Nephron (organoid): Measurements from ENCODE around the gene DCAF8.

ENCODE experiments used
- H3K27ac Mint-ChIP-seq, 3 experiments: 2 replicates each; pipeline ENCODE4 v1.8.0; 2020; ENCODE audit warnings: mixed read lengths in 3 of 3, mild to moderate bottlenecking in 2 of 3, moderate library complexity in 1 of 3
- H3K27me3 Mint-ChIP-seq: 2 replicates; pipeline ENCODE4 v1.8.0; 2021; ENCODE audit warnings: low read depth, mild to moderate bottlenecking, moderate library complexity, mixed read lengths
- H3K36me3 Mint-ChIP-seq: 2 replicates; pipeline ENCODE4 v1.8.0; 2020; ENCODE audit warnings: low read depth, mixed read lengths
- H3K4me1 Mint-ChIP-seq: 2 replicates; pipeline ENCODE4 v1.8.0; 2020; ENCODE audit warnings: mixed read lengths
- H3K4me3 Mint-ChIP-seq, 3 experiments: 2 replicates each; pipeline ENCODE4 v1.8.0; 2020; ENCODE audit warnings: mild to moderate bottlenecking in 3 of 3, mixed read lengths in 3 of 3, moderate library complexity in 2 of 3
- H3K9me3 Mint-ChIP-seq: 2 replicates; pipeline ENCODE4 v1.8.0; 2020; ENCODE audit warnings: mixed read lengths
- CTCF ChIP-seq, 3 experiments: fragments of 200-600 bp; sonication (generic); IDR thresholded peaks; one replicate each; pipeline ENCODE4 v1.5.0; 2021; ENCODE audit warnings: antibody characterized with exemption in 3 of 3; ENCODE audit not compliant: unreplicated experiment in 3 of 3

Gene DCAF8

DNA sequence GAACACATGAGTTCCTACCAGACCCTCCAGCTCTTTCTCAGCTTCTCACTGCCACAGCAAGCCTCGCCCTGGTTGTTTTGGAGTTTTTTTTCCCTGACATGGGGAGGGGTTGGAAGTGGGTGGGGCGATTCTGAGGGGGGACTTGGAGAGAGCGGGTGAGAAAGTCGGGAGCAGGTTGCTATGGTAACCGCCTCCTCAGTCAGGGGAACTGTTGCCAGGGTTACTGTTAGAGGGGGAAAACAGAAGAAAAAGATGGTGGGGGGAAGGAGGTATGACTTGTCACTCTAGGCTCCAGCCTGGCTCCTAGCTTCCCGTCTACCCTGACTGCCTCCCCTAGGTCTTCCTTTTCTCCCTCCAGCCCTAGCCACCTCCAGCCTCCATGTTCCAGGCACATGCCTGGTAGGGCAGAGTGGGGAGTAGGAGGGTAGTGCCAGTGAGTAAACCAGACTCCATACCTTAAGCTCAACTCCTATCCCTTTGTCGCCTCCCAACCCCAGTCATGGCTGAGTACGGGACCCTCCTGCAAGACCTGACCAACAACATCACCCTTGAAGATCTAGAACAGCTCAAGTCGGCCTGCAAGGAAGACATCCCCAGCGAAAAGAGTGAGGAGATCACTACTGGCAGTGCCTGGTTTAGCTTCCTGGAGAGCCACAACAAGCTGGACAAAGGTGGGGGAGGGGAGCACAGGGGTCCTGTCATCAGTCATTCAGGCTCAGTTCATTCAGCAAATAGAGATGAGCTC lies 51.1 kb downstream of the DCAF8 start:
- Mint-ChIP-seq H3K27me3 (no peaks in the 10 kb centered on the region), H3K4me3 (no peak overlapping the region), H3K9me3 (no peaks in the 10 kb centered on the region), H3K27ac (no peak overlapping the region), H3K4me1 (peaks cover 51% of the 10 kb centered on the region), H3K36me3 (peaks cover 73% of the 10 kb centered on the region)
- TF ChIP-seq CTCF (IDR thresholded peaks at IDR 0.05; ENCODE audit: unreplicated experiment in 3 of 3): no peak

DNA sequence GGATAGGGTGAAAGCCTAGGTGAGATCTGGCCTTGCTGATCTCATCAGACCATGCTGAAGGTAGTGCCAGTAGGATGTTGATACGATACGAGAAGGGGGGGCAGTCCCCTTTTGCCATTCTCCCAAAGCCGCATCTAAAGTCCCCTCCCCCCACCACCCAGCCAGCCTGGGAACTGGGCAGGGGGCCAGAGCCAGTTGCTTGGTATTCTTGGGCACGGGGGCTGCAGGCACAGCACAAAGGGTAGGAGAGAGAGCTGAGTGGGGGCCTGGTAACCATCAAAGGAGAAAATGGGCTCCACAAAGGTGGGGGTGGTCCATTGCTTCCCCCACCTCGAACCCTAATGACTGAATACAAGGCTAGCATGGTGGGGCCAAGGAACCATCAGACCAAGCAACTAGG lies 51.8 kb downstream of the DCAF8 start:
- H3K4me1 Mint-ChIP-seq: peaks cover 53% of the 10 kb centered on the region
- H3K36me3 Mint-ChIP-seq: peaks cover 66% of the 10 kb centered on the region
- H3K27me3 Mint-ChIP-seq: no peaks in the 10 kb centered on the region
- H3K4me3 Mint-ChIP-seq: no peak overlapping the region
- peak overlapping the region; percentile 21 to 74 (median 39) for H3K27ac Mint-ChIP-seq
- H3K9me3 Mint-ChIP-seq: no peaks in the 10 kb centered on the region
- no peak for TF ChIP-seq CTCF (IDR thresholded peaks at IDR 0.05; ENCODE audit: unreplicated experiment in 3 of 3)

DNA sequence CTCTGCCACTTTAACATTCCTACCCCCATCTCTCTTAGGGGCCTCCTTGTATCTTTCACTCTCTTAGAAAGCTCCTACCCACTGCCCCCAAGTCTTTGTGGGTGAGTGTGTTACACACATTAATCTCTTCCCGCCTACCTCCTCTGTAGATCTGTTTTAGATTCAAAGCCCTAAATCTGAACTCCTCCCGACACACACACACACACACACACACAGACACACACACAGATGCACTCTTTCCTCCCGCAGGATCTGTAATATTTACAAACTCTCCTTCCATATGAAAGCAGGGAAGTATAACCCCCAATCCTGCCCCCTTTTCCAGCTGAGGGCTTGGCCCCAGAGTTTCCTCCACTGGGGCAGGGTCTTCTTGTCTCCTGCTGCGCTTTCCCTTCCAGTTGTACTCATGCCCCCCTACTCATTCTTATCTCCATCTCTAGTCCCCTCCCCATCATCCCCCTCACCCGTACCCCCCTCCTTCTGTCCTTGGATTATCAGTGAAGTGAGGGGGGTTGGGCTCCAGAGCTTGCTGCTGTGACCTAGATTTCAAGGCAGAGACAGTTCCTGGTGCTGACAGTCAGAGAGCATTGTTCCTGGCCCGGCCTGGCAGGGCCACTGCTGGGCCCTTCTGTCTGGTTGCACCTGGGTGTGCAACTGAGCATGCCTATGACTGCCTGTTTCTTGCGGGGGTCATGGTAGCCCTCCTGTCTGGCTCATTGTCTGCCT lies 52.9 kb downstream of the DCAF8 start:
- Mint-ChIP-seq H3K27me3 (no peaks in the 10 kb centered on the region), H3K9me3 (no peaks in the 10 kb centered on the region), H3K36me3 (peaks cover 55% of the 10 kb centered on the region), H3K27ac (peak overlapping the region; percentile 40 to 74 (median 50)), H3K4me3 (peak overlapping the region; percentile 3 to 51 (median 45)), H3K4me1 (peaks cover 55% of the 10 kb centered on the region)
- TF ChIP-seq CTCF (IDR thresholded peaks at IDR 0.05; ENCODE audit: unreplicated experiment in 3 of 3): no peak

DNA sequence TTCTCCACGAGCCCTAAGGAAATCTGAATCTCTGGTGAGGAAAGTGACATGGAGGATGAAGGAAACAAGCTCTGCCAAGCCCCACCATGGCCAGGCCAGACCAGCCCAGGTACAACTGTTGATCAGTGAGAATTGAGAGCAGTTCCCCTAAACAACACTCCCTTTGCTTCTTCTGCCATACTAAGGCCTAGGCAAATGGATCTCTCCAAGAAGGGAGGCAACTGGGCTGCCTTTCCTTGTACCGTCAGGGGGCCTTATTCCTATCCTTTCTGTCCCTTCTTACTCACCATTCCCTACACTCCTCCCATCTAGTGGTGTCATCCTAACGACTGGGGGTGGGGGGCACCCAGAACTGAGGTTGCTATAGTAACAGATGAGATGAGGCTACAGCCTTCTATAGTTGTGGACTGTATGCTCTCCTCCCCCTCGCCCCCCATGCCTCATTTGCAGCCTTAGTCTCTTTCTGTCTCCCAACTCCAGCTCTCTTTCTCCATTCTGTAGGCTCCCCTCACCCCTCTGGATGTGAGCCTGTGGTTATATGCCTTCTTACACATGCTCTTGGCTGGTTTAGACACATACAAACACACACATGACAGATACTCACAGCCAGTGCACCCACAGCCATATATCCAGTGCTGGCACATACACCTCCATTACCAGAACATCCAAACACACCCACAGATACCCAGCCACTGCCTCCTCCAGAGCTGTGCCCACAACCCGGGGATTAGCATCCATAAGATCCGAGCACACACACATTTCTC lies 53.6 kb downstream of the DCAF8 start:
- H3K9me3 Mint-ChIP-seq: no peaks in the 10 kb centered on the region
- H3K27me3 Mint-ChIP-seq: no peaks in the 10 kb centered on the region
- H3K27ac Mint-ChIP-seq: peak overlapping the region; percentile 40 to 74 (median 50)
- H3K4me1 Mint-ChIP-seq: peaks cover 63% of the 10 kb centered on the region
- H3K4me3 Mint-ChIP-seq: peak overlapping the region; percentile 34 to 51 (median 45)
- peaks cover 48% of the 10 kb centered on the region for H3K36me3 Mint-ChIP-seq
- no peak for TF ChIP-seq CTCF (IDR thresholded peaks at IDR 0.05; ENCODE audit: unreplicated experiment in 3 of 3)

GRCh38 chr1:160207771-160208556 lies 54.4 kb downstream of the DCAF8 start:
- peak overlapping the region; percentile 81 to 87 (median 83) for H3K4me3 Mint-ChIP-seq
- peaks cover 63% of the 10 kb centered on the region for H3K4me1 Mint-ChIP-seq
- H3K9me3 Mint-ChIP-seq: no peaks in the 10 kb centered on the region
- peak overlapping the region; percentile 42 to 74 (median 68) for H3K27ac Mint-ChIP-seq
- H3K27me3 Mint-ChIP-seq: no peaks in the 10 kb centered on the region
- peaks cover 40% of the 10 kb centered on the region for H3K36me3 Mint-ChIP-seq
- no peak for TF ChIP-seq CTCF (IDR thresholded peaks at IDR 0.05; ENCODE audit: unreplicated experiment in 3 of 3)
